OCI-LY7 (cell line): Measurements from ENCODE around the gene PORCN.

ENCODE experiments used
- EZH2phosphoT487 ChIP-seq: fragments of 200-600 bp; sonication (generic); IDR thresholded peaks from 2 replicates; pipeline ENCODE4 v1.6.1; 2018; ENCODE audit warnings: low read depth, borderline replicate concordance, mild to moderate bottlenecking, mixed run types, antibody characterized with exemption, low read length, moderate library complexity, mixed read lengths
- TF ChIP-seq, protein P1 (sequence below): fragments of 200-600 bp; sonication (generic); conservative IDR thresholded peaks from 2 replicates; pipeline ENCODE4 v1.5.1; 2014; ENCODE audit warnings: mild to moderate bottlenecking, antibody characterized with exemption, low read length, moderate library complexity, mixed read lengths

DNA sequence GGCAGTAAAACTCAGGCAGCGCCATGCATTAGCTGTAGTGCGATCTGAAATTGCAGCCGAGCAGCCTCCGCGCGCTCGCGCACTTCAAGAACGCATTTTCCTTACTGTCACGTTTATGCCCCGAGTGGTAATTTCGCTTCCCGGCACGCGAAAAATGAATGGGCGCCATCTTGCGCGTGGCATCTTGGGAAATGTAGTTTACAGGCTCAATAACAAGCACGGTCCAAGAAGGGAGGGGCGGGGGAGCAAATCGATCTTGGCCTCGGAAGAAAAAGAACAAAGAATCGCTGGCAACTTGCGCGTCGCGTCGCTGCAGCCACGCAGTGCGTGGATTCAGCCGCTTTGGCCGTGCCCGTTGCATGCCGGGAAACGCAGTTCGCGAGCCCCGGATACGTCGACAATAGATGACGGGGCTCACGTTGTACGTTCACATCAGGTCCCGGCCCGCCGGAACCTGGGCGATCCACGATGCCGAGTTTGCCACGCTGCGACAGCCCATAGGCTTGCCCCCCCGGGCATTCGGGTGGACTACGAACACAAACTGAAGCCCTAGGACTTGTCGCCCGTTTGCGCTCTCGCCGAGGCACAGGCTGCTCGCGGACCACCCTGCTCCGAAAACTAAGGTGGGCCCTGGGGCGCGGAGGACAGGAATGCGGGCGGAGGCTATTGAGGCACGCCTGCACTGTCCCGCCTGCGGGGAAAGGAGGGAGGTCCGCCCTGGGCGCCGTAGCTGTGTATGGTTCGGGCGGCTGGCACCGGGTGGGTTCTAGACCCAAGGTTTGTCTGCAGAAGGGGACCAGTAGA lies 32.8 kb upstream of the PORCN start, which contains the start of gene FTSJ1:
- TF ChIP-seq, protein P1, sequence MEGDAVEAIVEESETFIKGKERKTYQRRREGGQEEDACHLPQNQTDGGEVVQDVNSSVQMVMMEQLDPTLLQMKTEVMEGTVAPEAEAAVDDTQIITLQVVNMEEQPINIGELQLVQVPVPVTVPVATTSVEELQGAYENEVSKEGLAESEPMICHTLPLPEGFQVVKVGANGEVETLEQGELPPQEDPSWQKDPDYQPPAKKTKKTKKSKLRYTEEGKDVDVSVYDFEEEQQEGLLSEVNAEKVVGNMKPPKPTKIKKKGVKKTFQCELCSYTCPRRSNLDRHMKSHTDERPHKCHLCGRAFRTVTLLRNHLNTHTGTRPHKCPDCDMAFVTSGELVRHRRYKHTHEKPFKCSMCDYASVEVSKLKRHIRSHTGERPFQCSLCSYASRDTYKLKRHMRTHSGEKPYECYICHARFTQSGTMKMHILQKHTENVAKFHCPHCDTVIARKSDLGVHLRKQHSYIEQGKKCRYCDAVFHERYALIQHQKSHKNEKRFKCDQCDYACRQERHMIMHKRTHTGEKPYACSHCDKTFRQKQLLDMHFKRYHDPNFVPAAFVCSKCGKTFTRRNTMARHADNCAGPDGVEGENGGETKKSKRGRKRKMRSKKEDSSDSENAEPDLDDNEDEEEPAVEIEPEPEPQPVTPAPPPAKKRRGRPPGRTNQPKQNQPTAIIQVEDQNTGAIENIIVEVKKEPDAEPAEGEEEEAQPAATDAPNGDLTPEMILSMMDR: no peak
- TF ChIP-seq EZH2phosphoT487: no peak
